SK-N-MC (cell line): ENCODE results near the gene H2AZ2.

Experiments
- DNase-seq: peaks from one replicate; pipeline ENCODE4 v3.0.0-alpha.2; 2011; ENCODE audit warnings: low read depth, low spot score
- H3K27ac ChIP-seq: fragments of 200-600 bp; sonication (generic); 2 replicates; pipeline ENCODE4 v1.5.1; 2016; ENCODE audit warnings: mixed run types
- H3K36me3 ChIP-seq: fragments of 200-600 bp; sonication (generic); 2 replicates; pipeline ENCODE4 v1.6.1; 2017; ENCODE audit warnings: antibody characterized with exemption, low read length, mixed read lengths; ENCODE audit not compliant: insufficient read depth
- H3K4me3 ChIP-seq: fragments of 200-600 bp; sonication (generic); 2 replicates; pipeline ENCODE4 v1.5.1; 2016
- H3K9ac ChIP-seq: fragments of 200-600 bp; sonication (generic); 2 replicates; pipeline ENCODE4 v1.8.0; 2017; ENCODE audit warnings: mixed run types, mixed read lengths; ENCODE audit not compliant: insufficient read length
- H3K9me3 ChIP-seq: fragments of 200-600 bp; sonication (generic); 2 replicates; pipeline ENCODE4 v1.6.1; 2017; ENCODE audit warnings: low read depth, mild to moderate bottlenecking, antibody characterized with exemption, low read length, moderate library complexity, mixed read lengths
- EZH2 ChIP-seq: fragments of 200-600 bp; sonication (generic); IDR thresholded peaks from one replicate; pipeline ENCODE4 v1.6.1; 2017; ENCODE audit warnings: antibody characterized with exemption
- FOXP2 ChIP-seq: optimal IDR thresholded peaks from 2 replicates; pipeline ENCODE3; 2011; ENCODE audit warnings: mild to moderate bottlenecking, moderate library complexity; ENCODE audit not compliant: insufficient read depth; ENCODE audit errors: extremely low read length, control extremely low read depth
- POLR2AphosphoS5 ChIP-seq: IDR thresholded peaks from 2 replicates; pipeline ENCODE4 v1.6.1; 2012; ENCODE audit warnings: mild to moderate bottlenecking, low read depth, low read length, borderline replicate concordance

The H2AZ2 gene

DNA sequence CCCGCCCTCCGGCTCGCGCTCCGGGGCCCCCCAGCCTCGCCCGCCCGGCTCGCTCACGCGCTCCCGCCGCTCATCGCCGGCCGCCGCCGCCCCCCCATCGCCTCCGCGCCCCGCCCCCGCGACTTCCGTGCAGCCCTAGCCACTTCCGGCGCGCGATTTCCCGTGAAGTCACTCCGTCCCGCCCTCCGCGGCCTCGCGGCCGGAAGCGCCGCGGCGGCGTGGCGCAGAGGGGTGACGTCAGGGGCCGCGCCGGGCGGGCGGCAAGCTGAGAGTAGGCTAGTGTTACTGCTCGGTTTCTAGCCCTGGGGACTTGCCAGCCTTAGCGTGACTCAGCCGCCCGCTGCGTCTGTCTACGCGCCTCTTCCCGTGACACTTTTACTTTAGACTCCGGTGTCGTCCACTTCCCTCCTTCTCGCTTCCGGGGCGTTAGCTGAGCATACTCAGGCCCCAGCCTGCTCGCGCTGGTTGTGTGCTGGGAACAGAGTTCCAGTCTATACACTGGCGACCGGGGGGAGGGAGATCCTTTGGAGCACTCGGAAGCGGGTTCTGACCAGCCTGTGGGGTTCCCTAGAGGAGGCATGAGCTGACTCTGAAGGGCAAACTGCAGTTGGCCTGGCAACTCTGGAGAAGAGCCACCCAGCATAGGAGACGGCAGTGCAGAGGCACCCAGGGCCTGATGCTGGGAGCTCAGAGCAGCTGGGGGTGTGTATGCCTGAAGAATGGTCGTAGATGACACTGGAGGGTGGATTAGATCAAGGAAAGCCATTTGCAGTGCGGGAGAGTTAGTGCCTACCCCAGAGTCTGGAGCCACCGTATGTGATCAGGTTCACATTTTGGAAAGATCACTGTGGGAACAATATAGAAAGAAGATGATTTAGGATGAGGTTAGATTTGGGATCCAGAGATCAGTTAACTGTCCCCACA, 37.8 kb upstream of the H2AZ2 start, which contains the start of gene PURB:
TSS of gene PURB (minus strand) at position 137 of the 924 bp plus-strand sequence. CDS start 182 bp downstream, outside the sequence.
- TF ChIP-seq EZH2 (no peak), FOXP2 (peak; percentile 37), POLR2AphosphoS5 (peak; percentile 85)
- Histone ChIP-seq H3K9ac (peak within 1 kb of the TSS; percentile 100), H3K4me3 (peak within 1 kb of the TSS; percentile 100), H3K36me3 (peaks cover 36% of the 10 kb centered on the region), H3K27ac (peak within 1 kb of the TSS; percentile 99), H3K9me3 (no peaks in the 10 kb centered on the region)
- peak; percentile 22 for DNase-seq

DNA sequence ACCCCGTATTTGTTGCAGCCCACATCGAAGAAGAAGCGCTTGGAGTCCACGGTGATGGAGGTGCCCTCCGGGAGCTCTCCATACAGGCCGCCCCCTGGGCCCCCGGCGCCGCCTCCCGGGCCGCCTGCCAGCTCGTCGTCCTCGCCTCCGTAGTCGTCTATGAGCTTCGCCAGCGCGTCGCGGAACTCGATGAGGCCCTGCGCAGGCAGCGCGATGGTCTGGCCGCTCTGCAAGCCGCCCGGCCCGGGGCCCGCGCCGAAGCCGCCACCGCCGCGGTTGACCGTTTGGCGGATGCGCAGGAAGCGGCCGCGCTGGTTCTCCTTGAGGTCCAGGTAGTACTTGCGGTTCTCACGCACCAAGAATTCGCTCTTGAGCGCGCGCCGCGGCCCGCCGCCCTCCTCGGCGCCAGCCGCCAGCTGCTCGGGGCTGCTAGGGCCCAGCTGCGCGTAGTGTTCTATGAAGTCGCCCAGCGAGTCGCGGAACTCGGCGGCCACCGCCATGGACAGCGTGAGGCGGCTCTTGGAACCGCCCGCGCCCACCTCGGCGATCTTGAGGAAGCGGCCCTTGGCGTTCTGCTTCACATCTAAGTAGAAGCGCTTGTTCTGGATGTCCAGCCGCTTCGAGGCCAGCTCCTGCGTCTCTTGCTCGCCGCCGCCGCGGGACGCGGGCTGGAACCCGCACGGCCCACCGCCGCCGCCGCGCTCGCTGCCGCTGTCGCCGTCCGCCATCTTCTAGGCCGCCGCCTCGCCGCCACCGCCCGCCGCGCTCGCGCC, 36.9 kb upstream of the H2AZ2 start:
- Histone ChIP-seq H3K4me3 (peak overlapping the region; percentile 90), H3K27ac (peak overlapping the region; percentile 67), H3K36me3 (peaks cover 42% of the 10 kb centered on the region), H3K9me3 (no peaks in the 10 kb centered on the region), H3K9ac (peak overlapping the region; percentile 89)
- no peak for TF ChIP-seq EZH2
- no peak; the same call in 1 of the 2 replicates for TF ChIP-seq POLR2AphosphoS5
- TF ChIP-seq FOXP2: no peak
- no peak for DNase-seq

DNA sequence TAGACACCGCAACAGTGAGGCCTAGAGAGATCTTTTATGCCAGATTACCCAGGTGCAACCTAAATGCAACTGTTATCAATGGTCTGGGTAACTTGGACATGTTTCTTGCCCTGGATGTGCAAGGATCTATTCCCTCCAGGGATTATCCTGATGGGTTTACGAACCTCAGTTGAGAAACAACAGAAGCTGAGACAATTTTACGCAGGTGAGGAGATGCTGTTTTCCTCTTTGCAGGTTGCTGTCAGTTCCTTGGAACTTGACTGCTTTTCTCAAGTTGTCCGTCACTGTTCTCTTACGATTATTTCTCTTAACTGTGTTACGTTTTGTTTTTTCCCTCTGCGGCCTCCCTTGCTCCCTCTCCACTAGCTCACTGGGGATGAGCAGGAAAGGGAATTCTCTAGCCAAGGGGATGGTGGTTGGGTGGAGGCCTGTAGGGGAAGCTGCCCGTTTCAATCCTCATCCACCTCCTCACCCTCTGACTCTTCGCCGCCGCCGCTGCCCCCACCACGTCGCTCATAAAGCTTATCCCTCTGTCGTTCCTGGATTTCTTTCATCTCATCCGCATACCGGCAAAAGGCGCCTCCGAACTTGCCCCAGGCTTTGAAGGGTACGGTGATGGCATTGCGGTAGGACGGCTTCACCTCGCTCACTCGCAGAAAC, 36.2 kb upstream of the H2AZ2 start:
- no peak for TF ChIP-seq EZH2
- no peak for TF ChIP-seq FOXP2
- no peak for TF ChIP-seq POLR2AphosphoS5
- peak overlapping the region; percentile 89 for H3K9ac ChIP-seq
- H3K36me3 ChIP-seq: peaks cover 42% of the 10 kb centered on the region
- no peak overlapping the region for H3K27ac ChIP-seq
- DNase-seq: no peak
- no peaks in the 10 kb centered on the region for H3K9me3 ChIP-seq
- H3K4me3 ChIP-seq: peak overlapping the region; percentile 90

DNA sequence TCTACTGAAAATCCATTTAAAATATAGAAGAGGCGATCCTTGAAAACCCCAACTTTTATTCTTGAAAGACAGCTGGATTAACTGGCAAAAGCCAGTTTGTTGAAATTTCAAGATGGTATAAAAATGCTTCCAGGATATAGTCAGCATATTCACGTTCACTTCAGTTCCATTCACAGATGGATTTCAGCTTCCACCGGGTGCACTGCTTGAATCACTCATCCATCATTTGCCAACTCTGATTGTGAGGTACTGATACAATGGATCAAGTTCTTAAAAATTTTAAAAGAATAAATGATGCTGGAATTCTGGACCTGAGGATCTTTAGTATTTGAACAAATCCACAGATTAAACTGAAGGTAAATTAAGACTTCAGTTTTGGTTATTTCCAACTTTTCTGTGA, 35.0 kb upstream of the H2AZ2 start:
- TF ChIP-seq POLR2AphosphoS5 (no peak), FOXP2 (no peak), EZH2 (no peak)
- H3K9me3 ChIP-seq: no peaks in the 10 kb centered on the region
- H3K4me3 ChIP-seq: peak overlapping the region; percentile 90
- H3K9ac ChIP-seq: peak overlapping the region; percentile 72
- H3K27ac ChIP-seq: no peak overlapping the region
- H3K36me3 ChIP-seq: peaks cover 42% of the 10 kb centered on the region
- no peak for DNase-seq

DNA sequence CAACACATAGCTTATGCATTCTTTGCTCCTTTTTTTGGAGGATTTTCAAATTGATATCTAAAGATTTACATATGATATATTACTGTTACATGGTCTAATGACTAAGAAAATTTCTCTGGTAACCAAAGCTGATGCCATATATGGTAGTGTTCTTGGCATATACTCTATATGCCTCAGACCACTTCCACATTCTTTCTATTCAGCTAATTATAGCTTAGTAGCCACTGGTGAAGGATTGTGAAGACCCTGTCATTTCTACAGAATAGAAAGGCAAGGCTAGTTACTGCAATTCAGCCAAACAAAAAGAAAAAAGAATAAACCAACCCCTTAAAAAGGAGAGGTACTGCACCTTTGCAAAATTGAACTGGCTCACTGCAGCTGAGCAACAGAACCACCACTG, 33.7 kb upstream of the H2AZ2 start:
- H3K36me3 ChIP-seq: peaks cover 42% of the 10 kb centered on the region
- no peaks in the 10 kb centered on the region for H3K9me3 ChIP-seq
- TF ChIP-seq EZH2: no peak
- no peak for TF ChIP-seq FOXP2
- peak overlapping the region; percentile 90 for H3K4me3 ChIP-seq
- peak overlapping the region; percentile 72 for H3K9ac ChIP-seq
- peak overlapping the region; percentile 6; the same call in 1 of the 2 replicates for H3K27ac ChIP-seq
- no peak for DNase-seq

DNA sequence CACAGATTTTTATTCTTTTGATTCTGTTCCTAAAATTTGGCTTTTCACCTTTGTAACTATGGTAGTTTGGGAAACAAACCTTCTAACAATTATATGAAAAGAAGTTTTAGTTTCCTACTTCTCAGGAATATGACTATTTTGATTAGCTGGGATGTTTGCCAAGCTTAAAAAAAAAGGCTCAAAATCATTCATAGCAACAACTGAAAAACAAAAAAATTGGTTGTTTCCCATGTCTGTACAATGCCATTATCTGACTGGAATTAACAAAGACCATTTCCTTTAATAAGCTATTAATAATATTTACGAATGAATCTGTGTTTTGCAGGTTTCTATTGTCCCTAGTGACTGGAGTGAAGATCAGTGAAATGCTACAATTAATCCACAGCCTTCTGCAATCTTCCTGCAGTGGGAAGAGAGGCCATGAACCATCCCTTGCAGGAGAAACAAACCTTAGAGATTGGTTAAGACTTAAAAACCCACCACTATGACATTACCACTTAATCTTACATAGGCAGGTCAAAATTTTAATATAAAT, 33.2 kb upstream of the H2AZ2 start:
- H3K4me3 ChIP-seq: peak overlapping the region; percentile 90
- H3K36me3 ChIP-seq: peaks cover 42% of the 10 kb centered on the region
- peak overlapping the region; percentile 6; the same call in 1 of the 2 replicates for H3K27ac ChIP-seq
- no peak for DNase-seq
- H3K9ac ChIP-seq: peak overlapping the region; percentile 72
- H3K9me3 ChIP-seq: no peaks in the 10 kb centered on the region
- TF ChIP-seq EZH2 (no peak), FOXP2 (no peak), POLR2AphosphoS5 (no peak)

DNA sequence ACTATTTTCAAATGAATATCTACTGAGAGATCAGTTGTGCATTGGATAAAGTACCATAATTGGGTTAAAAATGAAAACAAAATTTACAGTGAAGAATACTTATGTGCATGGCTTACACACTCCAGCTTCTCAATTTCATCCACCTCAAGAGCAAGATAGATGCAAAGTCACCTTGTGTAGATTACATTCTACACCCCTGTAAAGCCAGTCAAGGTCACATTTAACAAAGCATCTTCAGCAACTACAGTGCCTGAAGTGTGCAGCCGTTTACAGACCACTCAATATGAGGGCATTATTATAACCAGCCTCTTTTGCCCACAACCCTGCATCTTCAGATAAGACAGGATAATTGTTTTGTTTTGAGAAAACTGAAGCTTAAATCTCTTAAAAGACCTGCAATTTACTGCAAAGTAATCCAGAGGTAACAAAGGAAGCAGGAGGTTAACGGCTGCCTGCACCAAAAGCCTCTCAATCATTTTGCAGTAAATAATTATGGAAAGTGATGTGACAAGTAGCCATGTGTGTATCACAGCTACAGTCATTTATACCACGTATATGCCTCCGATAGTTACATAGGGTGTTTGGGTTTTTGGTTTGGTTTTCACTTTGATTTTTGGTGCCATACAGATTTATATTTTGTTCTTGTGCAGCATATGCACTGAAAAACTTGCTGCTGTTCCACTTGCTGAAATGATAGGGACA, 32.6 kb upstream of the H2AZ2 start:
- Histone ChIP-seq H3K4me3 (peak overlapping the region; percentile 90), H3K9ac (peak overlapping the region; percentile 72), H3K36me3 (peaks cover 42% of the 10 kb centered on the region), H3K27ac (no peak overlapping the region), H3K9me3 (no peaks in the 10 kb centered on the region)
- DNase-seq: no peak
- TF ChIP-seq EZH2 (no peak), POLR2AphosphoS5 (no peak), FOXP2 (no peak)

DNA sequence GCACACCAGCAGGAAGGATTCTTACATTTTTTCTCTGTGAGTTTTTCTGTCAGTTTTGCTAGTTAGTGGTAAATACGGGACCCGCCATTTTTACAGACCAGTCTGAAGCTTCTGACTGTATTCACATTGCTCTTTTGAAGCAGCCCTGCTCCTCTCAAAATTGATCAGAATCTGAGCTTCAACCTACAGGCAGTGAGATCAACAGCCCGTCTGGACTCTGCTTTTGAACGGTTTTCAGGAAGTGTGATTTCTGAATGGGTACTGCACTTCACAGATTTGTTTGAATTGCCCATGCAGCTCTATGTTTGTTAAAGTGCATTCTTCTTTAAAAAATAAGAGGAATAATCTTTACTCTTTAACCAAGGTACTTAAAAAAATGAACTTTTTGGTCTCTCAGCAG, 28.5 kb upstream of the H2AZ2 start:
- no peak for DNase-seq
- TF ChIP-seq FOXP2 (no peak), POLR2AphosphoS5 (no peak), EZH2 (no peak)
- H3K4me3 ChIP-seq: no peak overlapping the region
- H3K27ac ChIP-seq: peak overlapping the region; percentile 44; the same call in 1 of the 2 replicates
- no peak overlapping the region for H3K9ac ChIP-seq
- H3K36me3 ChIP-seq: peaks cover 14% of the 10 kb centered on the region
- no peaks in the 10 kb centered on the region for H3K9me3 ChIP-seq
